BLaER1 treated with 17β-estradiol and CSF1 and Interleukin-3, amounts not matched to agents 10 nM and 100 nM (cell line): ENCODE measurements around the gene DUT.

Experiments
- H3K27ac ChIP-seq, 11 experiments: shearing (Covaris generic); formaldehyde crosslinking; 2 replicates each; pipeline ENCODE4 v1.8.1; 2022
- H3K27me3 ChIP-seq, 11 experiments: shearing (Covaris generic); formaldehyde crosslinking; 2 replicates each; pipeline ENCODE4 v1.8.1; 2022
- H3K36me3 ChIP-seq, 11 experiments: shearing (Covaris generic); formaldehyde crosslinking; 2 replicates each; pipeline ENCODE4 v1.8.1; 2022
- H3K4me1 ChIP-seq, 10 experiments: shearing (Covaris generic); formaldehyde crosslinking; 2 replicates each; pipeline ENCODE4 v1.8.1; 2022
- H3K4me2 ChIP-seq, 11 experiments: shearing (Covaris generic); formaldehyde crosslinking; 2 replicates each; pipeline ENCODE4 v1.8.1; 2022
- H3K4me3 ChIP-seq, 10 experiments: shearing (Covaris generic); formaldehyde crosslinking; 2 replicates each; pipeline ENCODE4 v1.8.1; 2022
- H3K9ac ChIP-seq, 11 experiments: shearing (Covaris generic); formaldehyde crosslinking; 2 replicates each; pipeline ENCODE4 v1.8.1; 2022
- H3K9me3 ChIP-seq, 11 experiments: shearing (Covaris generic); formaldehyde crosslinking; replicated peaks in 1 of 11; 2 replicates each; pipeline ENCODE4 v1.8.1; 2022
- H4K20me1 ChIP-seq, 11 experiments: shearing (Covaris generic); formaldehyde crosslinking; 2 replicates each; pipeline ENCODE4 v1.8.1; 2022
- Cebpa-rat ChIP-seq, 11 experiments: shearing (Covaris generic); IDR thresholded peaks; 2 replicates each; pipeline ENCODE4 v1.8.1; 2022

Gene DUT

DNA sequence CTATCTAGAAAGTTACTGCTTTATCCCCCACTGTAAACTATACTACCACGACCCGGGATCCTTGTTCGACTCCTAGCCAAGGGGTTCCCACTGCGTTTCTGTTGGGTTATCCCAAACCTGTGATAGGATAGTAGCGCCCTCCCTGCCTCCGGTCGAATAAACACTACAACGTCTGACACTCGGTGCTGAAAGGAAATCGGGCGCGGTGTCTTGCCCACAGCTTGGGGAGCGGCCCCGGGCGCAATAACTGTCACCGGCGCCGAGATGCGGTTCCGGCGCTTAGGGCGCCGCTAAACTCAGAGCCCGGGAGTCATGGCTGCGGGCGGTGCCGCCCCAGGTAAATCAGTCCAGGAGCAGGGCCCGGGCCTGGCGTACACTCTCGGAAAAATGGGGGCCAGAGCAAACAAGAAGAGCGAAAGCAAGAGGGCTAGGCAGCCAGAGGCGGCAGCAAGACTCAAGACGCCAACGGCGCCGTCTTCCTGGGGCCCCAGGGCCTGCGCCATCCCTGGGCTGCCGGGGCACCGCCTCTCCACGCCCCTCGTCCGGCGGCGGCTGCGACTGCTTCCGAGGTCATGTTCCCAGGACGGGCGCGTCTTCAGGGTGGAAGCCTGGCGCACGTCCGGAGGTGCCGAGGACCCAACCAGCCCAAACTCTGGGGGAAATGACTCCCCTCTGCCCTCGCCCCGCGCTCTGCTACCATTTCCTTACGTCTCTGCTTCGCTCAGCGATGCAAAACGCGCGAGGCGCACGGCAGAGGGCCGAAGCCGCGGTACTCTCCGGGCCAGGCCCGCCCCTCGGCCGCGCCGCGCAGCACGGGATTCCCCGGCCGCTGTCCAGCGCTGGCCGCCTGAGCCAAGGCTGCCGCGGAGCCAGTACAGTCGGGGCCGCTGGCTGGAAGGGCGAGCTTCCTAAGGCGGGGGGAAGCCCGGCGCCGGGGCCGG is at the start of gene DUT:
TSS of gene DUT (plus strand) at position 575 of the 941 bp plus-strand sequence. CDS start at position 662, 87 bp downstream.
- peaks cover 9 to 36% (median 24%) of the 10 kb centered on the region in 11 experiments; a peak in 20 of 22 replicates for H3K36me3 ChIP-seq
- no peaks in the 10 kb centered on the region for H3K27me3 ChIP-seq
- H3K9me3 ChIP-seq: no peaks in the 10 kb centered on the region
- peak within 1 kb of the TSS; percentile 73 to 97 (median 89) for H3K4me3 ChIP-seq
- TF ChIP-seq Cebpa-rat (IDR thresholded peaks at IDR 0.05): no peak
- H3K27ac ChIP-seq: peak within 1 kb of the TSS; percentile 95 to 100 (median 99)
- peaks cover 5 to 21% (median 11%) of the 10 kb centered on the region in 11 experiments; a peak in 13 of 22 replicates for H4K20me1 ChIP-seq
- peak within 1 kb of the TSS; percentile 80 to 99 (median 96) for H3K4me2 ChIP-seq
- H3K9ac ChIP-seq: peak within 1 kb of the TSS; percentile 93 to 100 (median 99)
- peaks cover 28 to 49% (median 44%) of the 10 kb centered on the region in 10 experiments for H3K4me1 ChIP-seq

DNA sequence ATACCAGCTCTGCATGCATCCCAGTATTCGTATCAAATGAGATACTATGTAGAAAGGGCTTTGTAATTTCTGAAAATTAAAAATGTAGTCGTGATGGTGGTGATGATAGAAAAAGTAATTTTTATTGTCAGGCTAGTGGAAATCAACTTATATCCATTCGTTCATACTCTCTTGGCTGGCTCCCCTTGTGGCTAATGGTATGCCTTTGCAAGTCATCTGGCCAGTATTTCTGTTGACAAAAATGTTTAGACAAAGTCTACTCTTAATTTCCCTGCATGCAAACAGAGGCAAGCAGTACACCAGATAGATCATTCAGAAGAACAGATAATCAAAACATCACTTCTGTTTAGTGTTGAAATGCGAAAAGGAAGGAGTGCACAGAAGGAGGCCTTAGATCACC is 49.6 kb upstream of the DUT start:
- no peak for TF ChIP-seq Cebpa-rat (IDR thresholded peaks at IDR 0.05)
- Histone ChIP-seq H4K20me1 (no peaks in the 10 kb centered on the region), H3K36me3 (no peaks in the 10 kb centered on the region), H3K9ac (no peak overlapping the region), H3K4me2 (no peak overlapping the region), H3K27ac (no peak overlapping the region), H3K4me1 (no peaks in the 10 kb centered on the region), H3K9me3 (no peaks in the 10 kb centered on the region), H3K4me3 (no peak overlapping the region), H3K27me3 (no peaks in the 10 kb centered on the region)

DNA sequence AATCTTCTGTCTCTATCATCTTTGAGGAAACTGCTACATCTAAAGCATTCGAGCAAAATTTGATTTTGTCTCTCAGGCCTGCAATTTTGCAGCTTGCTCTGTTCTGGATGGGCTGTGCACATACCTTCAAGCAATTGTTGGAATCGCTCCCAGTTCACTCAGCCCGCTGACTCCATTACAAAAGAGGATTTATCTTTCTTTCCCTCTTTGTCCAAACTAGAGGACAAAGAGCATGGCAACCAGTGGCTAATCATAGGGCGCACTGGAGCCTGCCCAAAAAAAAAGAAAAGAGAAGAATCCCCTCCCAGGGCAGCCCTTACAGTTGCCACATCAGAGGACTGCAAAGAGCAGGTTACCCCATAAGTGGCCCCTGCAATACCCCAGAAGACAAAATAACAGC is 49.0 kb upstream of the DUT start:
- H3K36me3 ChIP-seq: no peaks in the 10 kb centered on the region
- no peaks in the 10 kb centered on the region for H3K4me1 ChIP-seq
- no peaks in the 10 kb centered on the region for H3K27me3 ChIP-seq
- H3K4me3 ChIP-seq: no peak overlapping the region
- TF ChIP-seq Cebpa-rat (IDR thresholded peaks at IDR 0.05): no peak
- H3K4me2 ChIP-seq: no peak overlapping the region
- no peaks in the 10 kb centered on the region for H4K20me1 ChIP-seq
- no peak overlapping the region for H3K9ac ChIP-seq
- no peak overlapping the region for H3K27ac ChIP-seq
- H3K9me3 ChIP-seq: no peaks in the 10 kb centered on the region

DNA sequence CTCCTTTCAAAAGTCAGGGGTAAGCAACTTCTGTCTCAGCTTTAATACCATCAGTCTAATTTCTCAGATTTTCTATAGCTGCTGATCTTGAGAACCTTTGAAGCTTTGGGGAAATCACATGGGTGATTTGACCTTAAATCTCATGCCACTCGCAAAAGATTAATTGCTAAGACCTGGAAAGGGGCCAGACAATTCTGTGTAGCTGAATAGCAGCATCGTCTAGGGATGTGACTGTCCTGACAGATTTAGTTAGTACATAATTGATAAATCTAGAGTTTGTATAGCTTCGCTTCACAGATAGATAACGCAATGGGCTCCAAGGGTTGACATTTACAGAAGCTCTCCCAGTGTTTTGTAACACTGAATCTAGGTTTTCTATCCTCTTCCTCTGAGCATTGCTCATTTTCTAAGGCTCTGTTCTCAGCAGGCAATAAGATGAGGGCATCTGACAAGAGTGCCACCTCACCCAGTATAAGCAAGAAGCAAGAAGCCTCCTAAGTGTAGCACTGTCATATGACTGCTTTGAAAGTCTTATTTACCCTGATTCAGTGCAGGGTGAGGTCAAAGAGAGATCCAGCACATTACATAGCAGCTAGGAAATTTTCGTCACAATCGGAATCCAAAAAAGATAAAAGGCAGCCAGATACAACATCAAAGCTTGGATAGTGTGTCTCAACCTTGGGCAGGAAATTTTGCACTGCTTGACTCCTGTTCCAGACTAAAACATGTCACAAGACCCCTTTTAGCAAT is 47.7 kb upstream of the DUT start:
- H3K4me1 ChIP-seq: no peaks in the 10 kb centered on the region
- no peak overlapping the region for H3K27ac ChIP-seq
- no peak overlapping the region for H3K9ac ChIP-seq
- no peaks in the 10 kb centered on the region for H3K9me3 ChIP-seq
- no peaks in the 10 kb centered on the region for H3K36me3 ChIP-seq
- TF ChIP-seq Cebpa-rat (IDR thresholded peaks at IDR 0.05): no peak
- no peaks in the 10 kb centered on the region for H3K27me3 ChIP-seq
- no peak overlapping the region for H3K4me2 ChIP-seq
- H3K4me3 ChIP-seq: no peak overlapping the region
- H4K20me1 ChIP-seq: no peaks in the 10 kb centered on the region

DNA sequence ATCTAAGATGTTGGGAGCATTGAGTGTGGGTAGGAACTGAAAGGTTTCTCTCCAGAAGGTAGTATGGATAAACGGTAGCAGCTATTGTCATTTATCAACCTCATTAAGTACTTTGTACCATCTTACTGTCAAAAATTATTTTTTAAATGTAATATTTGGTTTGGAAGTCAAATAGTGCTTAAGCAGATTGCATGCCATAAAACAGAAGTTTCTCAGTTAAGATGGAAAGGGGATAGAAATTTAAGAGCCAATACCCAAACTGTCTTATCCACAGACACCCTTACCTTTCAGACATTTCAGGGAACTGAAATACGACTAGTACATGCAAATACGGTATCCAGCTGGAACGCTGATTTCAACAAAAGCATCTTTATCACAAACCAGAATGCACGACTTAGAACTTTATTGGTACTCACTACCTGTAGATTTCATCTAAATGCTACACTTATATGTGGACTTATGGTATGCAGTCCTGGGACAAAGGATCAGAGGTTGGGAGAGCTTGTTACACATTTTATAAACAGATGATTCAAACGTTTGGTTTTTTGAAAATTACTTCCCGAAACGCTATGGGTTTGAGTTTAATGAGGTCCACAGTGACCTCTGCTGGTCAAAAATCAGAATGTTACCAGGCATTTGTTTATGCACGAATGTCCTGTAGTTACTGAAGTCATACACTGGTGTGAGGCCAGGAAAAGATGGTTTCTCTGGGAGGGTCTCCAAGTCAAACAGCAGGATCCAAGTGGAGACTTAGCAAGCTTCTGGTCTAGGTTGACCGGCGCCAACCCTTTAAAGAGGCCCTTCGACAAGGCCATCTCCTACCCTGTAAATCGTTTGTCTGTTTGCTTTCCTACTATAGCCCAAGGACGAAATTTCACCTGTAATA is 45.7 kb upstream of the DUT start:
- H3K9me3 ChIP-seq: no peaks in the 10 kb centered on the region
- no peak overlapping the region for H3K4me3 ChIP-seq
- H3K36me3 ChIP-seq: no peaks in the 10 kb centered on the region
- H3K4me2 ChIP-seq: peak overlapping the region in 1 of 11 experiments; percentile 1; a peak in 1 of 22 replicates
- no peak overlapping the region for H3K9ac ChIP-seq
- H3K27me3 ChIP-seq: no peaks in the 10 kb centered on the region
- no peaks in the 10 kb centered on the region for H4K20me1 ChIP-seq
- TF ChIP-seq Cebpa-rat (IDR thresholded peaks at IDR 0.05): no peak
- no peaks in the 10 kb centered on the region for H3K4me1 ChIP-seq
- no peak overlapping the region for H3K27ac ChIP-seq

DNA sequence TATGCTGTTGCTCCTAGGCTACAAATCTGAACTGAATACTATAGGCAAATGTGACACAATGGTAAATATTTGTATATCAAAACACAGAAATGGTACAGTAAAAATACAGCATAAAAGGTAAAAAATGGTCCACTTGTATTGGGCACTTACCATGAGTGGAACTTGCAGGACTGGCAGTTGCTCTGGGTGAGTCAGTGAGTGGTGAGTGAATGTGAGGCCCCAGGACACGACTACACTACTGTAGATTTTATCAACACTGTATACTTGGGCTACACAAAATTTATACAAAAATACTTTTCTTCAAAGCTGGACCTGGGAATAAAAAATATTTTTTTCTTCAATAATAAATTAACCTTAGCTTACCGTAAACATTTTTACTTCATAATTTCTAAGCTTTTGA is 41.6 kb upstream of the DUT start:
- H3K9ac ChIP-seq: no peak overlapping the region

DNA sequence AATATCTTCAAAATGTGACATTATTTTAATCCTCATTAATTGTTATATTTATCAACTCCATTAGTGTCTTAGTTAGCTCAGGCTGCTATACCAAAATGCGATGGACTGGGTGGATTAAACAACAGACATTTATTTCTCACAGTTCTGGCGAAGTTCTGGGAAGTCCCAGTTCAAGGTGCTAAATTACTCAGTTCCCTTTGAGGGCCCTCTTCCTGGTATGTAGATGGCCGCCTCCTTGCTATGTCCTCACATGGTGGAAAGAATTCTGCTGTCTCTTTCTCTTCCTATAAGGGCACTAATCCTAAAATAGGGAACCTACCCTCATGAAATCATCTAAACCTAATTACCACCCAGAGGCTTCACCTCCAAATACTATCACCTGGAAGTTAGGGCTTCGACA is 38.8 kb upstream of the DUT start:
- Histone ChIP-seq H3K36me3 (no peaks in the 10 kb centered on the region), H3K9ac (no peak overlapping the region), H3K4me1 (no peaks in the 10 kb centered on the region), H3K4me2 (no peak overlapping the region), H3K27me3 (no peaks in the 10 kb centered on the region), H4K20me1 (no peaks in the 10 kb centered on the region), H3K9me3 (no peaks in the 10 kb centered on the region), H3K27ac (no peak overlapping the region), H3K4me3 (no peak overlapping the region)
- TF ChIP-seq Cebpa-rat (IDR thresholded peaks at IDR 0.05): no peak

More for the DNA sequence above, 41.6 kb upstream of the DUT start:
- no peak for TF ChIP-seq Cebpa-rat (IDR thresholded peaks at IDR 0.05)
- Histone ChIP-seq H3K9me3 (no peaks in the 10 kb centered on the region), H3K27me3 (no peaks in the 10 kb centered on the region), H3K4me2 (no peak overlapping the region), H4K20me1 (no peaks in the 10 kb centered on the region), H3K27ac (no peak overlapping the region), H3K36me3 (no peaks in the 10 kb centered on the region), H3K4me1 (no peaks in the 10 kb centered on the region), H3K4me3 (no peak overlapping the region)

DNA sequence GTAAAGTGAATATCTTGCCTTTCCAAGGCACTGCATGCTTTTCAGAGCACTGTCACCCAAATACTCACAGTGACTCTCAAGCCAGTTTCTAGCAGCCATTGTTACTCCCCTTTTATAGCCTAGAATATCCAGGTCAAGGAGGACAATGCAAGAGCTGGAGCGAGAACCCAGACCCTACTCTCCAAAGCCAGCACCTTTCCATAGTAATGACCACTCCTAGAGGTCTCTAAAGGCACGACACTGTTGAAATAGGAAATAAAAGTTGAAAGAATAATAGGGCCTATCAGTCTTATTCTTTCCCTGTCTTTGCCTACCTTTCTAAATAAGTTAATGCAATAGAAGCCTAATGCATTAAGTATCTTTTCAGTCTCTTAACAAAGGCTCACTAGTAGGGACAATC is 33.6 kb upstream of the DUT start:
- no peak for TF ChIP-seq Cebpa-rat (IDR thresholded peaks at IDR 0.05)
- H3K27ac ChIP-seq: no peak overlapping the region

DNA sequence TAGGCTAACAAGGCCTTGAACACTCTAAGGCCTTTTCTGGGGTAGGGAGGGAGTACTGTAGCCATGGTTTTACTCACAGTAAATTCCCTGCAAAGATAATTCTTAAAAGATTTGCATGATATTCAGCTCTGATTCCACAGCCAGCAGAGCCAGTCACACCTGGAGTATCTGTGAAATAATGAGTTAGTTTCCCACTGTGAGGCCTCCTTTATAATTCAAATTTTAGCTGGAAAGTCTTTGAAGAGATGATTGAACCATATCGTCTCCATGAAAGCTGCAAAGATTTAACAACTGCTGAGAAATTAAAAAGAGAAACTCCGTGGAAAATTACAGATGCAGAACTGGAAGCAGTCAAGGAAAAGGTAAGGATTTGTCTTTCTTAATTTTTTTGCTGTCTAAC is 32.3 kb upstream of the DUT start:
- no peak for TF ChIP-seq Cebpa-rat (IDR thresholded peaks at IDR 0.05)
- Histone ChIP-seq H3K4me2 (no peak overlapping the region), H3K36me3 (no peaks in the 10 kb centered on the region), H3K4me3 (no peak overlapping the region), H3K27me3 (no peaks in the 10 kb centered on the region), H3K9me3 (no peaks in the 10 kb centered on the region), H4K20me1 (no peaks in the 10 kb centered on the region), H3K4me1 (no peaks in the 10 kb centered on the region), H3K27ac (no peak overlapping the region), H3K9ac (no peak overlapping the region)

More for the DNA sequence above, 33.6 kb upstream of the DUT start:
- Histone ChIP-seq H3K36me3 (no peaks in the 10 kb centered on the region), H3K9me3 (no peaks in the 10 kb centered on the region), H3K4me2 (no peak overlapping the region), H3K4me3 (no peak overlapping the region), H3K27me3 (no peaks in the 10 kb centered on the region), H4K20me1 (no peaks in the 10 kb centered on the region), H3K4me1 (no peaks in the 10 kb centered on the region), H3K9ac (no peak overlapping the region)
